ENCODE measurements around the gene RASAL2.
"Not testable (repeated sequence)": the region's sequence is repeated elsewhere in the genome, so short reads cannot be mapped to it uniquely, and the experiment has no call there.

The RASAL2 gene

GRCh38 chr1:178072326-178072725 is 21.6 kb upstream of the RASAL2 start:
- no peak for DNase-seq

- no peak for DNase-seq
Measured at GRCh38 chr1:178075333-178075732, 18.6 kb upstream of the RASAL2 start.

DNA sequence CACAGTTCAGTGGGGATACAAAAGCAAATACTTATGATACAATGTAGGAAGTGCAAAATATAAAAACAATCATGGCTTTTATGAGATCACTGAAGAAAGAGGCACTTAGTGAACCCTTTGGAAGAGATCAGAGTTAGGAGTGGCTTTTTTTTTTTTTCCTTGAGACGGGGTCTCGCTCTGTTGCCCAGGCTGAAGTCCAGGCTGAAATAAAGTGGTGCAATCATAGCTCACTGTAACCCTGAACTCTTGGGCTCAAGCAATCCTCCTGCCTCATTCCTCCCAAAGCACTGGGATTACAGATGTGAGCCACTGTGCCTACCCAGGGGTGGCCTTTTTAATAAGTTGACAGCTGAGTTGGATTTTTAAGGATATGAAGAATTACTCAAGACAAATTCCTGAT is 17.3 kb upstream of the RASAL2 start:
- no peak for DNase-seq

DNA sequence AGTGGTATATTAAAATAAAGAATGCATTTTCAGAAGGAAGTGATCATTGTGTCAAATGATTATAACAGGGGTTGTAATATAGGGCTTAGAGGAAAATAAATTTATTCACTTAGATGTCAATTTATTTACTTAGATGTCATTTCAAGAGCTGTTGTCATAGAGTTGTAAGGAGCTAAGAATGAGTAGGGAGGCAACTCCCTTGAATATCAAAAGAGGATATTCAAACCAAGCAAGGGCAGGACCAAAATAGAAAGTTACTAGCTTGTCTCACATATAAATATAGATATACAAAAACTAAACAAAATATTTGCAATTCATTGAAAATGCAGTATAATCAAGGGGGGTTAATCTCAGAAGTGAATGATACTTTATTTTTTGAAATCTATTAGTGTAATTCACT is 16.0 kb upstream of the RASAL2 start:
- DNase-seq, result no peak

DNA sequence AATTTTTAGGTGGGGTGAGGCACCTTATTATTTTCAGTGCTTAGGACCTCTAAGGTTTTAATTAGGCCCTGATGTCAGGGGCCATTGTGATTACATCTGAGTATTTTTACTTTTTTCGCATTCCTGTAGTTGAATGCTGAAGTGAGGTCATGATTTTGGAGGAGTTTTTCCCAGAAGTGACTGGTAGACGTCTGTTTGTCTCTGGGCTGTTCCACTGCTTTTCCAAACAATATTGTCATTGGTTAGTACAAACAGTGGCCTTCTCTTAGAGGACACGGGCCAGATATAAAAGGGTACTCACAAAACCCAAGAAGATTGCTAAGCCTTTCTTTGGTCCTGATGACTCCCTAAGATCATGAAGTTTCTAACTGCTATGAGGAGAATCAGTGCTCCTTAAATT is 7.6 kb upstream of the RASAL2 start:
- DNase-seq, result no peak

DNA sequence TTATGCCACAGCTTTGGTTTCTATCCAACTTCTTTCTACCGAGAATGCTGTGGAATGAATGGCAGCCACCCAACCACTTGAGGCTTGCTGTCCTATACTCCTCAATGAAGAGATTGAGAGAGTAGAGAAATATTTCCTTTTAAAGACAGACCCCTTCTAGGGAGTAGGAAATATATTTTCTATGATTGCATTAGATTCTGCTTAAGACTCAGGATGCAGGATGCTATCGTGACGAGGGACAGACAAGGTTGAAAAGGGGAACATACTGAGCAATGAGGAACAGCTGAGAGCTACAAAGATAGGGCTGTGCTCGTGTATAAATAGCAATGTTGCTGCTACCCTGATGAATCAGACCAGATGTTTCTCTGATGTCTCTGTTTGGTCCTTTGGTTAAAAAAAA is 7.1 kb upstream of the RASAL2 start:
- no peak for DNase-seq

DNA sequence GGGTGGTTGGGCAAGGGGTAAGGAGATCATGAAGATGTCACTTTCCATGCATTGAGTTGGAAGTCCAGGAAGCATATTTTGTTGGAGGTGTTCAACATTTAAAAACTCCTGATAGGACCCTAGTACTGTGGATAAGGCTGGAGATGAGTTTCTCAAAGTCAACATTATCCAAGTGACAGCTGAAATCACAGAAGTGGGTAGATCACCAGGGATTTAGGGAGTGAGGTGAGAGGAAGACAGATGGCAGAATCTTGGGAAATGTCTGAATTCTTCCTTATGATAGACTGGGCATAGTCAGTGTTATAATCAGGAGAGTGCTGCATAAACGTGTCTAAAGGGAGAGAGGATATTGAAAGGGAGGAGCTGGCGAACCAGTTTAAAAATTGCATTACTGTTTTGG is 5.3 kb upstream of the RASAL2 start:
- no peak for DNase-seq

GRCh38 chr1:178091454-178091853 is 2.5 kb upstream of the RASAL2 start:
- not testable (repeated sequence) for DNase-seq

DNA sequence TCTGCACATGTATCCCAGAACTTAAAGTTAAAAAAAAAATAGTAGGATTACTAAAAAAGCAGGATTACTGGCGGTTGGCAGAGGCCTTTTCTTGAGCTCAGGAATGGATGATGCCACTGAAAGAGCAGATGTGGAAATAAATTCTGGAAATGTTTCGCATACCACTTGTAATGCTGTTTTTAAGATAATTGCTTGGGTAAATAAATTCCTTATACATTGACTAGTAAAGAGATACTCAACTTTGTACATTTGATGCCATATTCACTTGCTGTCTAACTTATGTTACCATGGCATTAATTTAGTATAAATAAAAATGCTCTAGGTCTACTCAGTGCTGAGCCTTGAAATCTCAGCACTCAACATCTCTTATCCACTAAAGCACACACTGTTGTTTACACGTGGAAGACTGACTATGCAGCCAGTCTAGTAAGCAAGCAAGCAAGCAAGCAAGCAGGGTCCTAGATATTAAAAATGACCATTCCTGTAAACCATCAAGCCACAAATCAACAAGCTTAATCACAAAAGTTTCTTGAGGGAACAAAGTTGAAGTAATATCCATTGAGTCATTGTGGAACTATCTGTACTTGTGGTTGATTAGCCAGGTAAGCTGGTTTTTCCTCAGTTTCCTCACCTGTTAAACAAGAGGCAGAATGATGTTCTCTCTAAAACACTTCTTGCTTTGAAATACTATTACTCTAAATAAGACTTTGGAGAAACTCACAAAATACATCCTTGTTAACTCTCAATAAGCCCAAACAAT is 1.7 kb upstream of the RASAL2 start:
- no peak for DNase-seq

GRCh38 chr1:178092878-178093493 is 918 bp upstream of the RASAL2 start:
- no peak for DNase-seq

GRCh38 chr1:178093494-178093950 is 382 bp upstream of the RASAL2 start:
- DNase-seq, result peak; percentile 92

- peak; percentile 3 for DNase-seq
Measured at GRCh38 chr1:178094739-178095645, 1.1 kb downstream of the RASAL2 start.

DNA sequence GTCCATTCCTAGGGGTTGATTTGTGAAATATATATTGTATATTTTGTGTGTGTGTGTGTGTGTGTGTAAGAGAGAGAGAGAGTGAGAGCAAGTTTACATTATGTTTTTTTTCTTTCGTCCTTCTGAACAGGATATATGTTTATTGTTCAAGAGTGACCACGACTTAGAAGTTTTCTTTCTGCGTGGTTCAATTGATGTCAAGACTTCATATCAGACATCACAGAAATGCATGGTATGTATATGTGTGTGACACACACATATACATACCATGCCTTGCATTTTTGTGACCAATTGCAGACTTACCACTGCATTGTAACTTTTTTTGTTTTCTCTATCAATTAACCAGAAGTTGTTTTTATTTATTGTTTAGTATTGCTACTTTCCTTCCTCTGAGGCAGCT is 2.5 kb downstream of the RASAL2 start:
- DNase-seq, result no peak

- DNase-seq, result no peak
Measured at GRCh38 chr1:178098262-178098661, 4.4 kb downstream of the RASAL2 start.

DNA sequence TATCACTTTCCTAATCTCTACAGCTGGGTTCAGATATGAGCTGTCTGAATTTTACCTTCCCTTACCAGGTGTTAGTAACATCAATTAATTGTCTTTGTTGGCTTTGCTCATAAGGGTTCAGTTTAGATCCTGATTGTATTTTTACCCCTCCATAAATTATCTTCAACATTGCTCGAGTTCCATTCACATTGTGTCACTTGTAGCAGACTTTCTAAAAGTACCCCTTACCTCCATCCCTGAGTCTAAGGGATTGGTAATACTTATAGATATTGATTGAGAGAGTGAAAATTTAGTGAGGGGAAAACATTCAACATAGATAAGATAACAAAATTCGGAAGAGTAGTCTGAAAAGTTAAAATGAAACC is 7.3 kb downstream of the RASAL2 start:
- DNase-seq, result no peak

GRCh38 chr1:178101654-178102053 is 7.8 kb downstream of the RASAL2 start:
- no peak for DNase-seq

DNA sequence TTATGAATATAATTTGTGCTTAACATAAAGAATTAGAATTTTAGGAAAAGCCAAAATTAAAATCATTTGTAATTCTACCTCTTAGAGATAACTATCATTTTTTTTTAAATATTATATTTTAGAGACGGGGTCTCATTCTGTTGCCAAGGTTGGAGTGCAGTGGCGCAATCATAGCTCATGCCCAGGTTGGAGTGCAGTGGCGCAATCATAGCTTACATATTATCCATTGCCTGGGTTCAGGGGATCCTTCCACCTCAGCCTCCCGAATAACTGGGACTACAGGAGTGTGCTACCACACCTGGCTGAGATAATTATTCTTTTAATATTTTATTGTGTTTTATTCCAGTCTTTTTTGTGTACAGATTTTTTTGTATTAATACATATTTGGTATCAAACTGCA is 8.3 kb downstream of the RASAL2 start:
- no peak for DNase-seq

GRCh38 chr1:178107823-178108222 is 13.9 kb downstream of the RASAL2 start:
- DNase-seq, result no peak

GRCh38 chr1:178109348-178110143 is 15.6 kb downstream of the RASAL2 start:
- no peak for DNase-seq

- no peak for DNase-seq
Measured at GRCh38 chr1:178115260-178115659, 21.4 kb downstream of the RASAL2 start.

DNA sequence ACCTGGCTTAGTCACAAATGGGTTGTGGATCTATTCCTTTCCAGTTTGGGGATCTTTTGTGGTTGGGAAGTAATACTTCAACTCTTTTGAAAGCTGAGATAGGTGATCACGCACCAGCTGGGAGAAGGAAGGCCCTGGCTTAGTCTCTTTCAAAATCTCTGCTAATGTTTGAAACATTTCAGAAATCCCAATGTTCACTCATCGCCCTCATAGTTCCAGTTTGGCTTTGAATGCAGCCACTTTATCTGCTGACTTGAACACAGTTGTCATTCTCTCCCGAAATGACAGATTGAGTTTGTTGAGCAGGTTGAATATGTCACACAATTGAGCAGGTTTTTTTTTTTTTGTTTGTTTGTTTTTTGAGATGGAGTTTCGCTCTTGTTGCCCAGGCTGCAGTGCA is 24.6 kb downstream of the RASAL2 start:
- DNase-seq, result no peak

GRCh38 chr1:178119628-178120027 is 25.7 kb downstream of the RASAL2 start:
- DNase-seq, result no peak

- DNase-seq, result no peak
Measured at GRCh38 chr1:178120088-178120487, 26.2 kb downstream of the RASAL2 start.

Data from hematopoietic multipotent progenitor cell treated with erythropoietin and hydrocortisone succinate and interleukin-3 and kit ligand, for 8 days (in vitro differentiated cells).